PFSK-1 (cell line): Measurements from ENCODE around the gene FAAP20.

Experiments used
- FOXP2 ChIP-seq: optimal IDR thresholded peaks from 2 replicates; pipeline ENCODE3; 2011; ENCODE audit warnings: borderline replicate concordance, control low read depth, inconsistent platforms; ENCODE audit not compliant: insufficient read depth; ENCODE audit errors: extremely low read length, extremely low read depth
- POLR2AphosphoS5 ChIP-seq: IDR thresholded peaks from 2 replicates; pipeline ENCODE4 v1.6.1; 2012; ENCODE audit warnings: low read depth, mild to moderate bottlenecking, control low read depth, low read length, moderate library complexity
- SIN3A ChIP-seq: IDR thresholded peaks from 2 replicates; pipeline ENCODE4 v1.6.1; 2012; ENCODE audit warnings: mild to moderate bottlenecking, low read length, moderate library complexity, borderline replicate concordance; ENCODE audit not compliant: insufficient read depth
- TAF1 ChIP-seq: IDR thresholded peaks from 2 replicates; pipeline ENCODE4 v1.6.1; 2012; ENCODE audit warnings: low read length, control low read depth, borderline replicate concordance; ENCODE audit not compliant: insufficient read depth
- TF ChIP-seq, protein P1 (sequence below), 2 experiments: IDR thresholded peaks; 2 replicates each; pipeline versions ENCODE4 v1.6.1 to v1.8.0; 2011 to 2012; ENCODE audit warnings: low read depth in 2 of 2, low read length in 2 of 2, control low read depth in 1 of 2, inconsistent platforms in 1 of 2, mild to moderate bottlenecking in 1 of 2, moderate library complexity in 1 of 2; ENCODE audit not compliant: insufficient read depth in 1 of 2

Gene FAAP20

DNA sequence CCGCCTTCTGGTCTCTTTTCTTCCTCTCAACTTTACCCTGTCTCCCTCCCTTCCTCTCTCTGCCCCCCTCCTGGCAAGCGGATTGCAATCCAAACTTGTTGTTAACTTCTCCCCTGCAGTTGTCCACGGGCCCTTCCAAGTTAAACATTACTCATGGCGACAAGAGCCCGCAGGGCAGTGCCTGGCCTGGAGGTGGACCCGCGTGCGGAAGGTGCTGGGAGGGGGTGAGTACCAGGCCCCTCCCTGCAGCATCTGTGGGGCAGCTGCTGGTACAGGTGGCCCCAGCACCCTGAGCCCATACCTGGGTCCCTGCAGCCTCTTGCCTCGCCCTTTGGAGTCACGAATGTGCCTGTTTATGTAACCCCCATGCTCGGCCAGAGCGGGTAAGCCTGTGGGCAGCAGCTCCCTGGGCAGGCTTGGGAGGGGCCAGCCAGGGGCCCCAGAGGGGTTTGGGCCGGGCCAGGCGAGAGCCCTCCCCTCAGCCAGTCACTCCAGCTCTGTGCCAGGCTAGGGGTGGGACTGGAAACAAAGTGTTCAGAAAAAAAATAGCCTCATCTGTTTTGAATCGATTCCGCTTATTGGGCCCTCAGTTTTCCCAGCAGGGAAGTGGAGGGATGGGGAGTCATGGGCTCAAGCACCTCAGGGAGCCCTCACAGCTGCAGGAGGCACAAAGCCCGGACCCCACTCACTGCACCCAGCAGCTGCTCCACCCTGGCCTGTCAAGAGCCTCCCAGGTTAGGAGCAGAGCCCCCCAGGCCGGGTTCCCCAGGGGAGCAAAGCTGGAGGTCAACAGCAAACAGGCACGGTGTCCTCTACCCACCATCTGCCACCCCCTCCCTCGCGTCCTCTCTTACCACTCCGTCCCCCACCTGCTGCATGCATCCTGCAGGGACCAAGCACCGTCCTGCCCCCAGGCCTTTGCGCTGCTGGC is 14.0 kb upstream of the FAAP20 start:
- no peak for TF ChIP-seq TAF1
- TF ChIP-seq, protein P1, sequence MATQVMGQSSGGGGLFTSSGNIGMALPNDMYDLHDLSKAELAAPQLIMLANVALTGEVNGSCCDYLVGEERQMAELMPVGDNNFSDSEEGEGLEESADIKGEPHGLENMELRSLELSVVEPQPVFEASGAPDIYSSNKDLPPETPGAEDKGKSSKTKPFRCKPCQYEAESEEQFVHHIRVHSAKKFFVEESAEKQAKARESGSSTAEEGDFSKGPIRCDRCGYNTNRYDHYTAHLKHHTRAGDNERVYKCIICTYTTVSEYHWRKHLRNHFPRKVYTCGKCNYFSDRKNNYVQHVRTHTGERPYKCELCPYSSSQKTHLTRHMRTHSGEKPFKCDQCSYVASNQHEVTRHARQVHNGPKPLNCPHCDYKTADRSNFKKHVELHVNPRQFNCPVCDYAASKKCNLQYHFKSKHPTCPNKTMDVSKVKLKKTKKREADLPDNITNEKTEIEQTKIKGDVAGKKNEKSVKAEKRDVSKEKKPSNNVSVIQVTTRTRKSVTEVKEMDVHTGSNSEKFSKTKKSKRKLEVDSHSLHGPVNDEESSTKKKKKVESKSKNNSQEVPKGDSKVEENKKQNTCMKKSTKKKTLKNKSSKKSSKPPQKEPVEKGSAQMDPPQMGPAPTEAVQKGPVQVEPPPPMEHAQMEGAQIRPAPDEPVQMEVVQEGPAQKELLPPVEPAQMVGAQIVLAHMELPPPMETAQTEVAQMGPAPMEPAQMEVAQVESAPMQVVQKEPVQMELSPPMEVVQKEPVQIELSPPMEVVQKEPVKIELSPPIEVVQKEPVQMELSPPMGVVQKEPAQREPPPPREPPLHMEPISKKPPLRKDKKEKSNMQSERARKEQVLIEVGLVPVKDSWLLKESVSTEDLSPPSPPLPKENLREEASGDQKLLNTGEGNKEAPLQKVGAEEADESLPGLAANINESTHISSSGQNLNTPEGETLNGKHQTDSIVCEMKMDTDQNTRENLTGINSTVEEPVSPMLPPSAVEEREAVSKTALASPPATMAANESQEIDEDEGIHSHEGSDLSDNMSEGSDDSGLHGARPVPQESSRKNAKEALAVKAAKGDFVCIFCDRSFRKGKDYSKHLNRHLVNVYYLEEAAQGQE (IDR thresholded peaks at IDR 0.05; ENCODE audit: insufficient read depth in 1 of 2, low read depth in 2 of 2, low read length in 2 of 2) = no peak

DNA sequence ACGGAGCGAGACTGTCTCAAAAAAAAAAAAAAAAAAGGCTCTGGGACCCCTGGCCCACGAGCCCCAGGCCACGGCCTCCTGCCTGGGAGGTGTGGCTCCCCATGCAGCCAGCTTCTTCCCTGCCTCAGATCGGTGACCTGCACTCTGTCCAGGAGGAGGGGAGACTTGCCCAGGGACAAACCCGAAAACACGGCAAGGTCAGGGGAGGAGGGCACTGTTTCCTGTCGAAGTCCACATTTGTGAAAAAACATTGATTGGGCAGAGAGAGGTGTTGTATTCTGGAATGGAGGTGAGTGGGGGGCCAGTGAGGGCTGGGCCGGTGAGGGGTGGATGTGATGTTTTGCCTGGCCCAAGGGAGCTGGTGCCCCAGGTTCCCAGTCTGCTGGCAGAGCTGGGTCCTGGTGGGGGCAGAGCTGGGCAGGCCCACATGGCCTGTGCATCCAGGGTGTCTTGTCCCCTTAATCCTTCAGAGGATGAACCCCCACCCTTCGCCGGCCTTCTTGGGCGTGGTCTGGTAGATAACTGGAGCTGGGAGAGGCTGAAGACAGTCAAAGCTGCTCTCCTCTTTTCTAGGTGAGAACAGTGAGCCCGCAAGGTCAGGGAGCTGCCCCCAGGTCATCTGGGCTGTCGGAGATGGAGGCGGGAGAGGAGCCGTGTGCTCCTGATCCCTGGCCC is 12.4 kb upstream of the FAAP20 start:
- TF ChIP-seq, protein P1 (IDR thresholded peaks at IDR 0.05; ENCODE audit: insufficient read depth in 1 of 2, low read depth in 2 of 2, low read length in 2 of 2) = no peak
- TF ChIP-seq TAF1 = no peak
- no peak for TF ChIP-seq POLR2AphosphoS5
- no peak for TF ChIP-seq FOXP2
- no peak for TF ChIP-seq SIN3A

DNA sequence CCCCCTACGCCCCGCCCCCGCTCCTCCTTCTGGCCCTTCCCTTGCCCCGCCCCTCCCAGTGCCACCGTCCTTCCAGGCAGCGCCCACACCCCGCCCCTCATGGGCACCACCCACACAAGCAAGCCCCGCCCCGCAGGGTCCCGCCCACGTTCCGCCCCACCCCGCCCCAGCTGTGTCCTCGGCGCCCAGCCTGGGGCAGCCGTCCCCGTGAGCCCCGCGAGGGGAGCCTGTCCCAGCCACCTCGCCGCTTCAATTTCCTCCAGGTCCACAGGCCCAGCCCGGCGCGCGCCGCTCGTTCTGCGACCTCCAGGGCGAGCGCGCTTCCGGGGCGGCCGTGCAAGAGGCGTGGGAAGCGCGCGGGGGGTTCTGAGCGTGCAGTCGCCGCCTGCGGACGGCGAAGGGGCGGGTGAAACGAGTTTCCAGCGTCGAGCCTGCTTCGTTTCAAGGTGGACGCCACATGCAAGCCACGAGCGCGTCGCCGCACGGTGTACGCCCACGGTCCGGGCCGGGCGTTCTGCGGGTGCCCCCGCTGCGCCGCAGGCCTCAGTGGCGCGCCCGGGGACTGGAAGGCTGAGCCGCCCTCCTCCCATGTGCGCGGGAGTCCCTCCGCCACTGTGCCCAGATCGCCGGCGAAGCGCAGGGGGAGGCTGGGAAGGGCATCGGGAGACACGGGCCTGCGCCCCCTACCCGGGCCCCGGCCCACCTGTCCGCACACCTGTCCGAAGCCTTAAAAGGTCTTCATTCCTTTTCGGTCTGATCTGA is 10.8 kb upstream of the FAAP20 start:
- TF ChIP-seq FOXP2 (no peak), POLR2AphosphoS5 (no peak), TAF1 (no peak), SIN3A (no peak)
- TF ChIP-seq, protein P1 (IDR thresholded peaks at IDR 0.05; ENCODE audit: insufficient read depth in 1 of 2, low read depth in 2 of 2, low read length in 2 of 2) = no peak

DNA sequence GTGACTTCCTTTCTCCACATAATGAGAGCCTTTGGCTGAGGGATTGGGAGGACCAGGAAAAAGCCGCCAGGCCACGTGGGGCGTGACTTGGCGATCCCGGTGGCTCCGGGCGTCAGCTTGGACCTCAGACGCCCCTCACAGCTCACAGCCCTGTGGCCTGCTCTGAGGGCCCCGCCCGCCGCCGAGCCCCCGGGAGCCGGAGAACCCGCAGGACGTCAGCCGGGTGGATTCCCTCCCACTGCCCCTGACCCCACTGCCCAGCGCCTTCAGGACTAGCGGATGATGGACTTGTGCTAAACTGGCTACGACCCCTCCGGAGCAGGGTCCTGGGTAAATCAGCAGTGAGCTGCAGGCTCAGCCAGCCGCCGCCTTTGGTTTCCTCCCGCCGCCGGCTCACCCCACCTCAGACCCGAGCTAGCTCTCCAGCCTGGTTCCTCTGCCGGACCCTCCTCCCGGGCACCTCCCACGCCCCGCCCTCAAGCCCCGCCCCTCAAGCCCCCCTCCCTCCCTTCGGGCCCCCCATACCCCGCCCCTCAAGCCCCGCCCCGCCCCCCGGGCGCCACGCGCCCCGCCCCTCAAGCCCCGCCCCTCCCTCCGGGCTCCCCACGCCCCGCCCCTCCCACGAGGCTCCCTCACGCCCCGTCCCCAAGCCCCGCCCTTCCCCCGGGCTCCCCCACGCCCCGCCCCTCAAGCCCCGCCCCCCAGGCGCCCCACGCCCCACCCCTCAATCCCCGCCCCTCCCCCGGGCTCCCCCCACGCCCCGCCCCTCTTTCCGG is 10.0 kb upstream of the FAAP20 start:
- TF ChIP-seq POLR2AphosphoS5 (peak; percentile 36; the same call in 1 of the 2 replicates), SIN3A (no peak)
